ENCODE measurements around the gene BTAF1. TPM values are rescaled to one million over a fixed set of nuclear protein-coding genes. Genes with fewer than 3 reads are reported as not detected.
"Not testable (repeated sequence)": the region's sequence is repeated elsewhere in the genome, so short reads cannot be mapped to it uniquely, and the experiment has no call there.

The BTAF1 gene
- total RNA-seq, 1 experiment from 2014 or later, result 45.2 TPM

- no peak overlapping the region for H3K27ac ChIP-seq (ENCODE audit: insufficient read length, low read depth, low read length)
- H2BK15ac ChIP-seq (ENCODE audit: low read depth, low read length), result no peak overlapping the region
- WGBS (ENCODE audit: extremely low coverage, insufficient read length, low lambda C conversion rate), result no CpG with 5 or more reads among the region's 4 CpGs
- no peaks in the 10 kb centered on the region for H4K20me1 ChIP-seq (ENCODE audit: control insufficient read depth, insufficient read depth, insufficient read length)
- H3K4me1 Mint-ChIP-seq, result no peaks in the 10 kb centered on the region
- H3K56ac ChIP-seq (ENCODE audit: insufficient read length, low read depth, low read length), result no peak overlapping the region
- H3K27me3 ChIP-seq (ENCODE audit: insufficient read depth, low read length), result no peaks in the 10 kb centered on the region
- no peaks in the 10 kb centered on the region for H3K23me2 ChIP-seq (ENCODE audit: insufficient read length, low read depth, low read length, poor library complexity, severe bottlenecking)
- no peaks in the 10 kb centered on the region for H3K79me2 ChIP-seq (ENCODE audit: insufficient read depth, low read length)
- H3K27ac Mint-ChIP-seq, result peak overlapping the region in 1 of 3 experiments; percentile 25; a peak in 1 of 7 replicates
- H3K9me3 Mint-ChIP-seq, result no peaks in the 10 kb centered on the region
- H4K8ac ChIP-seq (replicated peaks; ENCODE audit: insufficient read length, low read depth, low read length), result no peak overlapping the region
- H3K9me3 ChIP-seq (ENCODE audit: control insufficient read depth, low read depth, low read length), result no peaks in the 10 kb centered on the region
- H2AFZ ChIP-seq (ENCODE audit: low read length), result no peak overlapping the region
- H3K36me3 Mint-ChIP-seq (ENCODE audit: insufficient read depth in 1 of 3, low read depth in 3 of 3), result peaks cover 21 to 72% (median 65%) of the 10 kb centered on the region in 3 experiments; a peak in 6 of 7 replicates
- no peak overlapping the region for H3T11ph ChIP-seq (ENCODE audit: low read length)
- no peak overlapping the region for H4K91ac ChIP-seq (ENCODE audit: insufficient read length, low read depth, low read length)
- no peak overlapping the region for H2BK20ac ChIP-seq (ENCODE audit: low read depth, low read length, poor library complexity, severe bottlenecking)
- no peak overlapping the region for H3K4me2 ChIP-seq (ENCODE audit: insufficient read depth, insufficient read length, low read length)
- no peaks in the 10 kb centered on the region for H3K27me3 Mint-ChIP-seq (ENCODE audit: low read depth)
- H3K18ac ChIP-seq (ENCODE audit: insufficient read length, low read depth, low read length), result no peak overlapping the region
- no peak overlapping the region for H2BK5ac ChIP-seq (ENCODE audit: insufficient read length, low read length)
- H3K4me1 ChIP-seq (ENCODE audit: insufficient read depth, low read length), result no peaks in the 10 kb centered on the region
- H3K9ac ChIP-seq (ENCODE audit: extremely low read depth, insufficient read length, low read length), result no peak overlapping the region
- H3K4ac ChIP-seq (ENCODE audit: low read depth, low read length), result no peak overlapping the region
- no peak for DNase-seq
- no peak overlapping the region for H2AK5ac ChIP-seq (ENCODE audit: insufficient read length, low read length)
- no peak overlapping the region for H3K23ac ChIP-seq (ENCODE audit: insufficient read length, low read depth, low read length)
- no peak overlapping the region for H2BK12ac ChIP-seq (ENCODE audit: insufficient read length, low read depth, low read length)
- H4K5ac ChIP-seq (ENCODE audit: insufficient read length, low read depth, low read length), result no peak overlapping the region
- H3K4me3 Mint-ChIP-seq, result no peak overlapping the region
- no peak overlapping the region for H3K14ac ChIP-seq (ENCODE audit: insufficient read depth, low read length)
- H3K79me1 ChIP-seq (ENCODE audit: insufficient read depth, low read depth, low read length, poor library complexity, severe bottlenecking), result no peaks in the 10 kb centered on the region
- H2BK120ac ChIP-seq (ENCODE audit: low read depth, low read length, poor library complexity, severe bottlenecking), result no peak overlapping the region
- no peak for TF ChIP-seq CTCF (conservative IDR thresholded peaks at IDR 0.05)
Observed at GRCh38 chr10:92024700-92025099, 101.1 kb downstream of the BTAF1 start.

GRCh38 chr10:92025340-92025739 is 101.8 kb downstream of the BTAF1 start:
- H4K8ac ChIP-seq (replicated peaks; ENCODE audit: insufficient read length, low read depth, low read length); DNase-seq; H4K91ac ChIP-seq (ENCODE audit: insufficient read length, low read depth, low read length); H3K79me2 ChIP-seq (ENCODE audit: insufficient read depth, low read length); H3K9me3 Mint-ChIP-seq; H2BK5ac ChIP-seq (ENCODE audit: insufficient read length, low read length); H3K23me2 ChIP-seq (ENCODE audit: insufficient read length, low read depth, low read length, poor library complexity, severe bottlenecking); H3K9ac ChIP-seq (ENCODE audit: extremely low read depth, insufficient read length, low read length); H3K4me3 Mint-ChIP-seq; H3K14ac ChIP-seq (ENCODE audit: insufficient read depth, low read length); H3K27me3 ChIP-seq (ENCODE audit: insufficient read depth, low read length); H2AK5ac ChIP-seq (ENCODE audit: insufficient read length, low read length); H3K4me1 Mint-ChIP-seq; H2BK12ac ChIP-seq (ENCODE audit: insufficient read length, low read depth, low read length); H3K56ac ChIP-seq (ENCODE audit: insufficient read length, low read depth, low read length); H2BK20ac ChIP-seq (ENCODE audit: low read depth, low read length, poor library complexity, severe bottlenecking); H3K27ac ChIP-seq (ENCODE audit: insufficient read length, low read depth, low read length); H2BK15ac ChIP-seq (ENCODE audit: low read depth, low read length); H3K23ac ChIP-seq (ENCODE audit: insufficient read length, low read depth, low read length); H3K27ac Mint-ChIP-seq; H4K5ac ChIP-seq (ENCODE audit: insufficient read length, low read depth, low read length); H3K18ac ChIP-seq (ENCODE audit: insufficient read length, low read depth, low read length); H3K9me3 ChIP-seq (ENCODE audit: control insufficient read depth, low read depth, low read length); H3K4ac ChIP-seq (ENCODE audit: low read depth, low read length); H2BK120ac ChIP-seq (ENCODE audit: low read depth, low read length, poor library complexity, severe bottlenecking); H4K20me1 ChIP-seq (ENCODE audit: control insufficient read depth, insufficient read depth, insufficient read length); H3K79me1 ChIP-seq (ENCODE audit: insufficient read depth, low read depth, low read length, poor library complexity, severe bottlenecking); H3T11ph ChIP-seq (ENCODE audit: low read length); H2AFZ ChIP-seq (ENCODE audit: low read length); H3K4me2 ChIP-seq (ENCODE audit: insufficient read depth, insufficient read length, low read length); H3K4me1 ChIP-seq (ENCODE audit: insufficient read depth, low read length); H3K27me3 Mint-ChIP-seq (ENCODE audit: low read depth): not testable (repeated sequence)
- WGBS (ENCODE audit: extremely low coverage, insufficient read length, low lambda C conversion rate), result no CpG with 5 or more reads among the region's 3 CpGs
- H3K36me3 Mint-ChIP-seq (ENCODE audit: insufficient read depth in 1 of 3, low read depth in 3 of 3), result peaks cover 21 to 68% (median 65%) of the 10 kb centered on the region in 3 experiments; a peak in 6 of 7 replicates
